SH-SY5Y (cell line): ENCODE results near the gene TTC21A.

Experiments
- GATA2 ChIP-seq: IDR thresholded peaks from 2 replicates; pipeline ENCODE4 v1.6.1; 2011; ENCODE audit warnings: mild to moderate bottlenecking, low read depth, low read length
- GATA3 ChIP-seq: IDR thresholded peaks from 2 replicates; pipeline ENCODE4 v1.6.1; 2011; ENCODE audit warnings: low read depth, mild to moderate bottlenecking, low read length, moderate library complexity

TTC21A gene

GRCh38 chr3:39121621-39122020 is 14.1 kb downstream of the TTC21A start:
- TF ChIP-seq GATA2 (no peak), GATA3 (no peak)

- TF ChIP-seq GATA2: no peak
- no peak for TF ChIP-seq GATA3
Observed at GRCh38 chr3:39122813-39123212, 15.3 kb downstream of the TTC21A start.

- TF ChIP-seq GATA2 (no peak), GATA3 (no peak)
Observed at GRCh38 chr3:39124876-39125840, 17.7 kb downstream of the TTC21A start.

- TF ChIP-seq GATA3 (no peak), GATA2 (no peak)
Observed at GRCh38 chr3:39125841-39126500, 18.5 kb downstream of the TTC21A start.

- TF ChIP-seq GATA3 (no peak), GATA2 (no peak)
Observed at GRCh38 chr3:39126532-39127071, 19.1 kb downstream of the TTC21A start.

GRCh38 chr3:39127269-39127907 is 19.9 kb downstream of the TTC21A start:
- TF ChIP-seq GATA2 (no peak), GATA3 (no peak)

GRCh38 chr3:39127908-39128304 is 20.4 kb downstream of the TTC21A start:
- TF ChIP-seq GATA3: no peak

- TF ChIP-seq GATA2 (no peak), GATA3 (no peak)
Observed at GRCh38 chr3:39128951-39129350, 21.5 kb downstream of the TTC21A start.

GRCh38 chr3:39130026-39130425 is 22.5 kb downstream of the TTC21A start:
- TF ChIP-seq GATA3 (no peak), GATA2 (no peak)

- TF ChIP-seq GATA2: no peak
- TF ChIP-seq GATA3: no peak
Observed at GRCh38 chr3:39130693-39131265, 23.3 kb downstream of the TTC21A start.

- no peak for TF ChIP-seq GATA3
- TF ChIP-seq GATA2: no peak
Observed at GRCh38 chr3:39132096-39133092, 24.9 kb downstream of the TTC21A start.

- TF ChIP-seq GATA3 (no peak), GATA2 (no peak)
Observed at GRCh38 chr3:39133093-39133490, 25.6 kb downstream of the TTC21A start.

GRCh38 chr3:39133822-39134221 is 26.3 kb downstream of the TTC21A start:
- no peak for TF ChIP-seq GATA2

- TF ChIP-seq GATA2: no peak
- TF ChIP-seq GATA3: no peak
Observed at GRCh38 chr3:39134305-39134704, 26.8 kb downstream of the TTC21A start.
